Lower lobe of right lung (tissue), 2 donors: Measurements from ENCODE around the gene IFT172. TPM values are rescaled to one million over a fixed set of nuclear protein-coding genes. Genes with fewer than 3 reads are reported as not detected.

ENCODE experiments used
- ATAC-seq, 2 donors: fragments of 200-7000 bp; cut with Tn5 transposase; one replicate each; pipeline ENCODE4 v1.9.1; 2020 to 2022; ENCODE audit warnings: mild to moderate bottlenecking in 2 of 2, moderate library complexity in 2 of 2
- DNase-seq: peaks from one replicate; pipeline ENCODE4 v3.0.0-alpha.2; 2020
- H3K27ac ChIP-seq: fragments of 200-600 bp; one replicate; pipeline ENCODE4 v1.8.0; 2022
- H3K27me3 ChIP-seq: fragments of 200-600 bp; one replicate; pipeline ENCODE4 v1.8.0; 2022; ENCODE audit warnings: low read depth
- H3K36me3 ChIP-seq: fragments of 200-600 bp; one replicate; pipeline ENCODE4 v1.8.0; 2022; ENCODE audit warnings: mild to moderate bottlenecking
- H3K4me1 ChIP-seq: fragments of 200-600 bp; one replicate; pipeline ENCODE4 v1.8.0; 2022
- H3K4me3 ChIP-seq: fragments of 200-600 bp; one replicate; pipeline ENCODE4 v1.8.0; 2022; ENCODE audit warnings: mild to moderate bottlenecking
- H3K9me3 ChIP-seq: fragments of 200-600 bp; one replicate; pipeline ENCODE4 v1.8.0; 2022
- CTCF ChIP-seq: fragments of 200-600 bp; IDR thresholded peaks from one replicate; pipeline ENCODE4 v1.8.0; 2022; ENCODE audit warnings: antibody characterized with exemption, mild to moderate bottlenecking
- intact Hi-C: fragments of 100-400 bp; cut with DNase I; formaldehyde crosslinking; loops from one replicate; pipeline ENCODE4 v1.11.0; 2022
- total RNA-seq: library from RNA; stranded (reverse); fragmentation: NEBNext Ultra II Directional; extraction: Animal tissue kit (Norgen Biotek cat#: 25700); gene quantifications from one replicate; pipeline ENCODE4 v1.2.1, GENCODE V29; 2021
- donor health status: DM: no; HTN: yes; CAD: no; lungs with severe emphysema.

The IFT172 gene
- total RNA-seq, 1 donor from 2014 or later: 38.1 TPM

GRCh38 chr2:27522400-27522945 is 32.9 kb upstream of the IFT172 start:
- ATAC-seq (no peak), DNase-seq (no peak)
- TF ChIP-seq CTCF: no peak
- Histone ChIP-seq H3K4me3 (no peak overlapping the region), H3K27me3 (peaks cover 4% of the 10 kb centered on the region), H3K9me3 (no peaks in the 10 kb centered on the region), H3K4me1 (no peaks in the 10 kb centered on the region), H3K27ac (no peak overlapping the region), H3K36me3 (no peaks in the 10 kb centered on the region)
- intact Hi-C loops: no loop called here

- H3K4me3 ChIP-seq: no peak overlapping the region
- no peak for DNase-seq
- no peak overlapping the region for H3K27ac ChIP-seq
- H3K4me1 ChIP-seq: no peaks in the 10 kb centered on the region
- H3K36me3 ChIP-seq: no peaks in the 10 kb centered on the region
- H3K27me3 ChIP-seq: no peaks in the 10 kb centered on the region
- intact Hi-C loops: no loop called here
- no peak for ATAC-seq
- no peak for TF ChIP-seq CTCF
- H3K9me3 ChIP-seq: no peaks in the 10 kb centered on the region
These were observed 30.8 kb upstream of the IFT172 start for GRCh38 chr2:27520316-27520715.

GRCh38 chr2:27518782-27519113 is 29.2 kb upstream of the IFT172 start:
- no peaks in the 10 kb centered on the region for H3K9me3 ChIP-seq
- no peak overlapping the region for H3K27ac ChIP-seq
- H3K36me3 ChIP-seq: no peaks in the 10 kb centered on the region
- ATAC-seq: no peak
- no peak for DNase-seq
- no peak for TF ChIP-seq CTCF
- no peak overlapping the region for H3K4me3 ChIP-seq
- intact Hi-C loops: no loop called here
- no peaks in the 10 kb centered on the region for H3K4me1 ChIP-seq
- H3K27me3 ChIP-seq: no peaks in the 10 kb centered on the region

- no peak overlapping the region for H3K4me3 ChIP-seq
- no peak for TF ChIP-seq CTCF
- no peaks in the 10 kb centered on the region for H3K36me3 ChIP-seq
- no peaks in the 10 kb centered on the region for H3K4me1 ChIP-seq
- intact Hi-C loops: no loop called here
- H3K9me3 ChIP-seq: no peaks in the 10 kb centered on the region
- DNase-seq (no peak), ATAC-seq (no peak)
- no peak overlapping the region for H3K27ac ChIP-seq
- no peaks in the 10 kb centered on the region for H3K27me3 ChIP-seq
These were observed 28.7 kb upstream of the IFT172 start for GRCh38 chr2:27518113-27518781.

- Histone ChIP-seq H3K36me3 (no peaks in the 10 kb centered on the region), H3K9me3 (no peaks in the 10 kb centered on the region), H3K27ac (no peak overlapping the region), H3K4me3 (no peak overlapping the region), H3K27me3 (no peaks in the 10 kb centered on the region), H3K4me1 (no peaks in the 10 kb centered on the region)
- ATAC-seq (peak; percentile 56 to 74), DNase-seq (no peak)
- intact Hi-C loops: no loop called here
- TF ChIP-seq CTCF: no peak
These were observed 19.8 kb upstream of the IFT172 start for GRCh38 chr2:27509326-27509725.
